Measurements from ENCODE around the gene SNRPA. TPM values are rescaled to one million over a fixed set of nuclear protein-coding genes. Genes with fewer than 3 reads are reported as not detected.
"Not testable (repeated sequence)": the region's sequence is repeated elsewhere in the genome, so short reads cannot be mapped to it uniquely, and the experiment has no call there.

The SNRPA gene
- polyA plus RNA-seq, 1 donor, result 57.2 TPM

DNA sequence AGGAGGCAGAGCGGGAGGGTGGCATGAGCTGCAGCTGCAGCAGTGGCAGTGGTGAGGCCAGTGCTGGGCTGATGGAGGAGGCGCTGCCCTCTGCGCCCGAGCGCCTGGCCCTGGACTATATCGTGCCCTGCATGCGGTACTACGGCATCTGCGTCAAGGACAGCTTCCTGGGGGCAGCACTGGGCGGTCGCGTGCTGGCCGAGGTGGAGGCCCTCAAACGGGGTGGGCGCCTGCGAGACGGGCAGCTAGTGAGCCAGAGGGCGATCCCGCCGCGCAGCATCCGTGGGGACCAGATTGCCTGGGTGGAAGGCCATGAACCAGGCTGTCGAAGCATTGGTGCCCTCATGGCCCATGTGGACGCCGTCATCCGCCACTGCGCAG is 50.0 kb downstream of the SNRPA start:
- DNase-seq (ENCODE audit: low read depth), result no peak

DNA sequence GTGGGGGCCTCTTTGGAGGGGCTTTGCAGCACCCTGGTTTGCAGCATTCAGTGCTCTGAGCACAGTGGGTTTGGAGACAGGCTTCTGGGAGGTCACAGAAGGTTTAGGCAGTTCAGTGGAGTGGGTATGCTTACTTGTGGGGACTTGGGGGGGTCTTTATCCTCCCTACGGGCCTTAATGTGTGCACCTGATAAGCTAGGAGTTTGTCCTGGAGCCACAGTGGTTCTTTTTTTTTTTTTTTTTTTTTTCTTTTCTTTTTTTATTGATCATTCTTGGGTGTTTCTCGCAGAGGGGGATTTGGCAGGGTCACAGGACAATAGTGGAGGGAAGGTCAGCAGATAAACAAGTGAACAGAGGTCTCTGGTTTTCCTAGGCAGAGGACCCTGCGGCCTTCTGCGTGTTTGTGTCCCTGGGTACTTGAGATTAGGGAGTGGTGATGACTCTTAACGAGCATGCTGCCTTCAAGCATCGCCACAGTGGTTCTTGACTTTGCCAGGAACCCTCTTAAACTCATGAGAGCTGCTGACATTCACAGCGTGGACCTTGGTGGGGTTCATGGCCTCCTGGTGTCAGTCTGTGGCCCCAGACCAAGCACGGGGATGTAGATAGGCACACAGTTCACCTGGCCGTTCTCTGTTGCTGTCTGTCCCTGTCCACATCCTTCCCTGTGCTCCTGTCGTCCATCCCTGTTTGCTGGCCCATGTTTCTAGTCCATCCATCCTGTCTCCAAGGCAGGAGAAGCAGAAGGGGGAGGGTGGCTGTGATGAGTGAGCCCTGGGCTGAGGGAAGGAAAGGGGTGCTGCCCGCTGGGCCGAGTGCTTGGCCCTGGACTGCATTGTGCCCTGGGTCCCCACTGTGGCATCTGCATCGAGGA is 50.7 kb downstream of the SNRPA start:
- DNase-seq (ENCODE audit: low read depth), result no peak

DNA sequence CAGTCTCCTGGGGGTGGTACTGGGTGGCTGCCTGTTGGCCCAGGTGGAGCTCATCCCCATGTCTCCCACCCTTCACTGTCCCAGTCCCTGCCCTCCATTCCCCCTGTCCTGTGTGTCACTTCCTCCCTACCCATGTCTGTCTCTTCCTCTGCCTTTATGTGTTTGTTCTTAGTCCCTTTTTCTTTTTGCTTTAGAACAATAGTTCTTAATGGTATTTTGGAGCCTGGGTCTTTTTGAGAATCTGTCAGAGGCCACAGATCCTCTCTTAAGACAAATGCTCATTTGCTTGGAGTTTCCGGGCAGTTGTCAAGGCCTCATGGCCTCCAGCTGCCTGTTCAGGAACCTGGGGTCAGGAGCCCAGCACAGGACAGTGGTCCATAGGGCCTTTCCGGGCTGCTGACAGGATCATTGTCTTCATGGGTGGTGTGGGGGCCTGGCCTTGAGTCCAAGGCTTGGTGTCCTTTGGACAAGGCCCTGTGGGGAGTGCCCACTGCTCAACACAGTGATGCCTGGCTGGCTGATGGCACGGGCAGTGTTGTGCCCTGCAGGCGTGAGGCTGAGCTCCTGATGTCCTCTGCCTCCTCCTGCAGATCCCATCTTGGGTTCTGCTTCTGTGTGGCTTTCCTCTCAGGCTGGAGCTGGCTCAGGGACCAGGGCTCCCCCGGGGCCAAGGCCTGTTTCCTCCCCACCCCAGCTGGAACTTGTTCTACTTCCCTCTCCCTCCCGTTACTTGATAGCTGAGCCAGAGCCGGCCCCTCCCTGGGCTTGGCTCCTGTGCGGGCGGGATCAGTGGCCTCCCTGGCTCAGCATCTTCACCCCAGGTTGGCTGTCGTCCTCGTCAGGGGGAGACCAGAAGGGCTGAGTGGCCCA is 51.5 kb downstream of the SNRPA start:
- DNase-seq (ENCODE audit: low read depth), result no peak

DNA sequence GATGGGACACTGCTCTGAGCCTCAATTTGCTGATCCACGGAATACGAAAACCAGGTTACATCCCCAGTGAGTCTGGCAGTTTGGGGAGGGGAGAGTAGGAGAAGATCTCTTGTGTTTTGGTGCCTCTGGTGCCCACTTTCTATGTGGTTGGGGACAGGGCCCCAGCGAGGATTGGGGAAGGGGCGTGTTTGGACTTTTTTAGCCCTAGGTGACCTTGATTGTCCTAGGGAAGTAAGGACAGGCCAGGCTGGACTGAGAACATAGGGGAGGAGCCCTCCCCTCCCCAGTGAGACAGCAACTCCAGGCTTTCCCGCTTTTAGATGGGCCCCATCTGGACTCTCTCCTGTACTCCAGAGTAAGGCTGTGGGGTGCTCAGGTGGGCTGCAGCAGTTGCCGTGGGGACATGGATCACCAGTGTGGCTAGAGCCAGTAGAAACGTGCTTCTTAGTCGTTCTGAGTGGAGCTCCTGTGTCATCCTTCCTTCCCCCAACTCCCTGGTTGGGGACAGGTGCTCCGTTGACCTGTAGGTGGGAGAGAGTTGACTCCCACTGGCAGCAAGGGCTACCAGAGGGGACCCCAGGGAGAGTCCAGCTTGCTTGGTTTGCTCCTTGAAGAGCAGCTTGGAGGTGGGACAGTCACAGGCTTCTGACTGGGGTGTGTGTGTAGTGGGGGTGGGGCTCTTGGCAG is 52.3 kb downstream of the SNRPA start:
- DNase-seq (ENCODE audit: low read depth), result no peak

DNA sequence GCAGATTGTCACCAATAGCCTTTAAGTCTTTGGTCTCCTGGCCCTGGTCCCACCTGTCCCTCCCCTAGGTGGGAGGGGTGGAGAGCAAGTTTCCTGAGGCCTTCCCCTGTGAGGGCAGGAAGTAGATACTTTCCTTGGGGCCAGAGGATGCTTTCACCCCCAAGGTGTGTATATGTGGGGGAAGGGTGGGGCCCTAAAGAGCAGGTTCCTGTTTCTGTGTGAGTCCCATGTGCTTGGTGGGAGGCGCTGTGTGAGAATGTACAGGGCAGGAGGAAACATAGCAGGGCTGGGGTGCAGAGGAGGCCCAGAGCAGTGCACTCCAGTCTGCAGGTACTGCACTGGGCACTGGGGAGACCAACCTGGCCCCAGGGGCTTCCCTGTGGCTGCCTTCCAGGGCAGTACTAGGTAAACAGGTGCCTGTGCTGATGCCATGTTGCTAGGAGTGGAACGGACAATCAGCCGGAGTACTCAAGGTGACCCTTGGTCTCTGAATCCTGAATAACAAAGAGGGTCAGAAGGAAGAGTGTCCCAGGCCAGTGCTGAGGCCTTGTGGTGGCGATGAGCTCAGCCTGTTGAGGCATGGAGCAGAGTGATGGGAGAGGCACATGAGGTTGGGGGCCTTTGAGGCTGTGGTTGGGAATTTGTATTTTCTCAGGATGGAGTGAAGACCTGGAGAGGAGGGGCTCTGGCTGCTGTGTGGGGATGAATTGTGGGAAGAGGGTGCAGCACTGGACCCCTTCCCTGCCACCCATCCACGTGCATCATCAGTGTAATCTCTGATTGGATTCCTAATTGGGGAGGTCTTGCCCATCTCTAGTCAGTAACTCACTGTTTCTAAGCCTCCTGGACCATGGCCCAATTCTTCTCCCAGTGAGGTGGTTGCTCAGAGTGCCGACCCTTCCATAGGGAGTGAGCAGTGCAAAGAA is 53.1 kb downstream of the SNRPA start:
- DNase-seq (ENCODE audit: low read depth), result no peak

DNA sequence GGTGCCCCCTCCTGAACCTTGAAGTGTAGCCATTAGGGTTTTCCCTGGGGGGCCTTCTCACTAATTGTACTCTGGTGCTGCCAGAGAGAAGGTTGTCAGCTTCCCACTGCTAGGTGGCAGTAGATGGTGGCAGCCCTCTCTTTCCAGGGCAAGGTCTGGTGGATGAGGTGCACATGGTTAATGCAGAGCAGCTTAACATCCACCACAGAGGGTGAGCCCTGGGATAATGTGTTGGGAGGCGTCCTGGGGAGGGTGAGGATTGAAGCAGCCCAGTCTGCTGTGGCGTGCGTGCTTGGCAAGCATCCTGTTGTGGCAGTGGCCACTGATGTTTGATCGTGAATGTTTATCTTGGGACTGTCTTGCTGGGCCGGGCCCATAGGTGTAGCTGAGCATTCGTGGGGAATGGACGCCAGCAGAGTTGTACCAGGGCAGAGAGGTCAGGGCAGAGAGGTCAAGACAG is 53.8 kb downstream of the SNRPA start:
- DNase-seq (ENCODE audit: low read depth), result no peak

DNA sequence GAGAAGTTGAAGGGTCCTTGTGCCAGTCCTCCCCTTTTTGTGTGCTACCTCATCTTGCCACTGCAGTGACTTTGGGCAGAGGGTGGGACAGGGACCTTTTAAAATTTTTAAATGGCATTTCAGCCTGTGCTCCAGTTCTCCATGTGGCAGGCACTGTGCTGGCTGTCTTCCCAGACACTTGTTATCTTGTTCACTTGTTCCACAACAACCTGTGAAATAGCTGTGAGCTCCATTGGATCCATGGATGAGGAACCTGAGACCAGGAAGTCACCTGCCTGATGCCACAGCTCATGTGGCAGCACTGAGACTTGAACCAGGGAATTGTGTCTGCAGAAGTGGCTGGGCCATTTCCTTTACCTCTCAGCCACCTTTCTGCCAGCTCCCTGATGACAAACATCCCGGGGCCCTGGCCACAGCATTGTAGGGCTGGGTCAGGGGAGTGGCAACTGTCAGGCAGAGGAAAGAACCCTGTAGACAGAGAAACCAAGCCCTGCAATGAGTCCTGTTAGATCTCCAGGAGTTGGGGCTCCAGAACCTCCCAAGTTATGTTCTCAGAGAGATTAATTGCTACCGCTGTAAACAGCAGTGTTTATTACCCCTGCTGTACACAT is 54.4 kb downstream of the SNRPA start:
- no peak for DNase-seq (ENCODE audit: low read depth)

DNA sequence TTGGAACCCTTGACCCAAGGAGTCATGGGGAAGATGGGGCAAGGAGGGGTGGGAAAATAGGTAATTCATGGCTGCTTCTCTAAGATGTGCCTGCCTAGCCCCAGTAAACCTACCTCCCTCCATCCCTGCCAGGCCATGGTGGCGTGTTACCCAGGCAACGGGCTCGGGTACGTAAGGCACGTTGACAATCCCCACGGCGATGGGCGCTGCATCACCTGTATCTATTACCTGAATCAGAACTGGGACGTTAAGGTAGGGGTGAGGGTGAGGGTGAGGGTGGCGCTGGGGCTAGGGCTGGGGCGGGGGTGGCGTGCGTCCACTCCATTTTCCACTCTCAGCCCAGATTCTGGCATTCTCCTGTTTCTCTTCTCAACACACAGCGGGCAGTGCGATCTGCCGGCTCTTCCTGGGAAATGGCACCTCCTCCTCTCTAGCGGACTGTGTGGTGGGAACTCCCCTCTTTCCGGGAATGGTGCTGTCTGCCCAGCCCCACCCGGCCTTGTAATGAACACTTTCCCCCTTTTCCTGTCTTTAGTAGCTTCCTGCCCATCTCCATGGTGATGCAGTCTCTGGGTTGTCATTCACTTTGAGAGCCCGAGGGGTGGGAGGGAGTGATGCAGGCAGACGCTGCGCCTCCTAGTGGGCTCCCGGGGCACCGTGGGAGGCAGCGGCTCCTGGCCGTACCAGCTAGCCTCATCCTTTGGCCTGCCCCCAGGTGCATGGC is 55.6 kb downstream of the SNRPA start:
- peak; percentile 60 for DNase-seq (ENCODE audit: low read depth)

DNA sequence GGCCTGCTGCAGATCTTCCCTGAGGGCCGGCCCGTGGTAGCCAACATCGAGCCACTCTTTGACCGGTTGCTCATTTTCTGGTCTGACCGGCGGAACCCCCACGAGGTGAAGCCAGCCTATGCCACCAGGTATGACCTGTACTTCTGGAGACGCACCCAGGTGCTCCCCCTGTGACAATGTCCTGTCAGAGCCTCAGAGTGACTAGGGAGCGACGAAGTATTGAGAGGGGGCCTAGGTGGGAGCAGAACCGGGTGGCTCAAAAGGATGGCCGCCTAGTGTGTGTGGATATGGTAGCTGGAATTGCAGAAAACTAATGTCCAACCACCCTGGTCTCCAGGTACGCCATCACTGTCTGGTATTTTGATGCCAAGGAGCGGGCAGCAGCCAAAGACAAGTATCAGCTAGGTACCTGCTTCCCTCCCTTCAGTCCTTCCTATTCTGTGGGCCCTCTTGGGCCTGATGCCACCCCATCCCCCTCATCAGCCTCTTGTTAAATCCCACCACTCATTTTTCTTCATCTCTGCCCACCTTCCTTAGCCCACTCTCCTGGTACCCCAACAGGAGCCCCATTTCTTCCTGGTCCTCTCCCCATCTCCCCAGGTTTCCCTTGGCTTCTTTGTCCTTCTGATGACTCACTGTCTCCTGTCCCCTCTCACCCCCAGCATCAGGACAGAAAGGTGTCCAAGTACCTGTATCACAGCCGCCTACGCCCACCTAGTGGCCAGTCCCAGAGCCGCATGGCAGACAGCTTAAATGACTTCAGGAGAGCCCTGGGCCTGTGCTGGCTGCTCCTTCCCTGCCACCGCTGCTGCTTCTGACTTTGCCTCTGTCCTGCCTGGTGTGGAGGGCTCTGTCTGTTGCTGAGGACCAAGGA is 56.4 kb downstream of the SNRPA start:
- no peak for DNase-seq (ENCODE audit: low read depth)

DNA sequence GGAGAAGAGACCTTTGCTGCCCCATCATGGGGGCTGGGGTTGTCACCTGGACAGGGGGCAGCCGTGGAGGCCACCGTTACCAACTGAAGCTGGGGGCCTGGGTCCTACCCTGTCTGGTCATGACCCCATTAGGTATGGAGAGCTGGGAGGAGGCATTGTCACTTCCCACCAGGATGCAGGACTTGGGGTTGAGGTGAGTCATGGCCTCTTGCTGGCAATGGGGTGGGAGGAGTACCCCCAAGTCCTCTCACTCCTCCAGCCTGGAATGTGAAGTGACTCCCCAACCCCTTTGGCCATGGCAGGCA is 57.0 kb downstream of the SNRPA start:
- DNase-seq (ENCODE audit: low read depth), result no peak

DNA sequence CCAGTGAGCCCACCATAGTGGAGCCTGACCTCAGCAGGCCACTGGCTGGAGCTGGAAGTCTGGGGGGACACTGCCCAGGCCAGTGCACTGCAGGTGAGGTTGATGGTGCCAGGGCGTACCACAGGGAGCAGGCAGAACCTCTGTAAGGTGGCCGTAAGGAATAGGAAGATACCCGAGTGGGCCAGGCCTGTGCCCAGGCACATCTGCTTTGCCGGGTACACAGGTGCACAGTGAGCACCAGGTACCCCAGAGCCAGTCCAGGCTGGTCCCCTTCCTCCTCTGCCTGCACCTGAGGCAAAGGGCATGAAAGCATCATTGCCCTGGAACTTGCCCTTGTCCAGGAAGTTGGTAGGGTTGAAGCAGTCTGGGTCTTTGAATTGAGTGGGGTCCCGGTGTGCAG is 57.5 kb downstream of the SNRPA start:
- no peak for DNase-seq (ENCODE audit: low read depth)

DNA sequence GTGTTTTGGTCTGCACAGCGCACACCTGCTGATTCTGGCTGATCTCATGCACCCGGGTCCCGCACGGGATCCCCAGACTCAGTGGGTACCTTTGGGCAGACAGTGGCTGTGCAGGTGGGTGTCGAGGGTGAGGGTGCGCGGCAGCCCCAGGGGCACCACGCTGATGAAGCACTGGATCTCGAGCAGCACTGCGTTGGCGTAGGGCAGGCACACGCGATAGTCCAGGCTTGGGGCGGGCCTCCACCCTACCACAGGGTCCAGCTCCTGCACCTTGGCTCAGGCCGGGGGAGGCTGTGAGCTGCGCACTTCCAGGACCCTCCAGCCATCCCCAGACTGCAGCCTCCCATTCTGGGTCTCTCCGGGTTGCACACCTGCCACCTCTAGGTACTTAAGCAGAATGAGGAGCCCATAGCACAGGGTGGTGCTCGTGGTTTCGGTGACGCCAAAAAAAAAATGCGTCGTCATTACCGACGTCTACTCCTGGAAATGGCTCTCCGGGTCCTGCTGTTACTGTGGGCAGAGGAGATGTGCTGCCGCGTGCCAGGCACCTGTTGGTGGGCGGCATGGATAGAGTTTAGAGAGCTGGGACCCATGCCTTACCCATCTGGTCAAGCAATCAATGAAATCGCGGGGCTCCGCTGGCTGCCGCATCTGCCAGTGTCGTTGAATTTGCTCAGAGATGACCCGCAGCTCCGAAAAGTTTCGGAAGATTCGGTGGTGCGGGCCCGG is 58.5 kb downstream of the SNRPA start:
- no peak for DNase-seq (ENCODE audit: low read depth)

DNA sequence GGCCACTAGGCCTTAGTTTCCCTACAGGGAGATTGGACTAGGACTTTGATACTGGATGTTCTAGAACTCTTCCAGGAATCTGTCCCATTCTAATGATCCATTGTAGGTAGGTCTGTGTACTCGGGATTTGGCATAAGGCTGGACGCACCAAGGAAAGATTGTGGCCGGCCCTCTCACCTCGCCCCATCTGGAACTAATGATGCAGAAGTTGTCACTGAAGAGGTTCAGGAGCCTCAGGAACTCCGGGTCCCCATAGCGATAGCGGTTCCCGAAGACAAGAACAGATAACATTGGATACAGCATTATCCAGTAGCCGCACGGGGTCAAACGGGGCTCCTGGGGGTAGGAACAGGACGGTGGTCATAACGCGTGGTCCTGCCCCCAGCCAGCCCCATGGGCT is 59.2 kb downstream of the SNRPA start:
- no peak for DNase-seq (ENCODE audit: low read depth)

DNA sequence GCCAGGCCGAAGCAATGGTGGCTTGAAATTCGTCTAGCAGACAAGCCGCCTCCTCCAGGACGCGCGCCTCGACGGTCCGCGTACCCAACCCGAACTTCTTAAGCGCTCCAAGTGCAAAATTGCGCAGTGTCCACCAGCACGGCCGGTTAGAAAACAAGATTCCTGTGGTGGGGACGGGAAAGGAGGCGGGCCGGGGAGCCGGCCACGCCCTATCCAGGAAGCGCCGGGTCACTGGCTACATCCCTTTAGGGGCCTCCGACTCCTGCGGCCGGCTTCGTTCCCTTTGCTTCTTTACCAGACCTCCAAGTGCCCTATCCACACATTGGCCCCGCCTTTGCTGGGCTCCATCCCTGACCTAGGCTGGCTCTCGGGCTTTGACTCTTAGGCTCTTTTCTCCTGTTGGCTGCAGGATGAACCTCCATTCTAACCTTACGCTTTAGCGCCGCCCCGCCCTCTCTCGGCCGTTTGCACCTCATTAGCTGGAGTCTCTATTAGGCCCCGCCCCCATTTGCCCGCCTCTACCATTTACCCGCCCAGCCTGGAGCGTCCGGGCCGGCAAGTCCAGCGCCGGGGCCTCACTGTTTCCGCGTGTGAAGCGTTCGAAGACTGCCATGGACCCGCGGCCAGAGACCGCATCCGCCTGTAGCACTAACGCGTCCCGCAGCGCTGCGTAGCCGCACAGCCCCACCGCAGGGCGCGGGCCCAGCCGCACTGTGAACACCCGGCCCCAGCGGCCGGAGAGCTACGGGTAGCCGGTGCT is 59.8 kb downstream of the SNRPA start:
- not testable (repeated sequence) for DNase-seq (ENCODE audit: low read depth)

DNA sequence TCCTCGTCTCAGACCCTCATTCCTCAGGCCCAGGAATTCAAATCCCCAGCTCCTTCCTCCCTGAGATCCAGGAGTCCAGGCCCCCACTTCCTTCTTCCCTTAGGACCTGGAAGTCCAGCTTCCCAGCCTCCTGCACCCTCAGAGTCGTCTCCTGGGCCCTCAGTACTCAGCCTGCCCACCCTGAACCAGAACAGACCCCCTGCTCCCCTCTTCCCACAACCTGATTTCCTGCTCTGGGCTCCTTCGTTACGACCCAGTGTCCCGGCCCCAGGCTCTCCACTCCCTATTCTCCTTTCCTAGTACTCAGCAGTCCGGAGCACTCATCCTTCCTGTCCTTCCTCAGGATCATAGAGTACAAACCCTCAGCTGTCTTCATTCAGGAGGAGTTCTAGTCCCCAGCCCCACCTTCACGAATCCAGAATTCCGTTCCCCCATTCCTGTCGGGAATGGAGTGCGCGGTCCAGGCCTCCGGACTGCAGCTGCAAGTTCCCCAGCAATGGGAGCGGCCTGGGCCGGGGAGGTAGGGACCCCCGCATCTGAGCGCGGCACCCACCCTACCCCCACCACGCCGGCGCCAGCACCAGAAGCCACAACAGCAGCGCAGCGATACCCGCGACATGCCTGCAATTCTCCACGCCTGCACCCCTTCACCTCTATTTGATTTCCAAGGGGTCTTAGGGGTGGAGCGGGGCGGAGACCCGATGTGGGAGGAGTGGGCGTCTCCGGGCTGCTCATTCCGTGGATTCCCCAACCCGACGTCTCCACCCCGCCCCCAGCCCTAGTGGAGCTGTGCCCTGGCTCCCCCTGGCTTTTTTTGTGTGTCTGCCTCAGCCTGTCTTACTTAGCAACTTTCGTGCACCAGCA is 60.7 kb downstream of the SNRPA start:
- no peak for DNase-seq (ENCODE audit: low read depth)

DNA sequence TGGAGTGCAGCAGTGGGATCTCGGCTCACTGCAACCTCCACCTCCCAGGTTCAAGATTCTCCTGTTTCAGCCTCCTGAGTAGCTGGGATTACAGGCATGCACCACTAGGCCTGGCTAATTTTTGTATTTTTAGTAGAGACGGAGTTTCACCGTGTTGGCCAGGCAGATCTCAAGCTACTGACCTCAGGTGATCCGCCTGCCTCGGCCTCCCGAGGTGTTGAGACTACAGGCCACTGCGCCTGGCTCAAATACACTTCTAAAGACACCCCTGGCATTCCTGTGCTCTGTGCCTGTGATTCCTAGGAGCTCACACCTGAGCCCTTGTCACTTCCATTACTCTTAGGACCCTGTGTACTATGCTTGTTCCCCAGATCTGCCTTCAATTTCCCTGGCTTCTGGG is 61.6 kb downstream of the SNRPA start:
- not testable (repeated sequence) for DNase-seq (ENCODE audit: low read depth)

DNA sequence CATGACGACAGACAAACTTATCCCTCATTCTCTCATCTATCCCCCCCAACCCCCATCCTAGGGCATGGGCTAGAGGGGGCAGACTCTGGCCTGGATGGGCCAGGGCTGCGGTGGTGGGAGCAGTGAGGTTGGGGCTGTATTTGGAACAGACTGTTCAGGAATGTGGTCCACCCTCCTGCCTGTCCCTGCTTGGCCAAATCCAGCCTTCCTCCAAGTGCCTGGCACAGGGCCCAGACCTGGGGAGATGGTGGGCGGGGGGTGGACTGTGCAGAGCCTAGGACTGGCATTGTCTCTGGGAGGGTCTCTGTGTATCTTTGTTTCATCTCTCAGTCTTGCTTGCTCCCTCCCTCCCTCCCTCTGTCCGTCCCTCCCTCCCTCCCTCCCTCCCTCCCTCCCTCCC is 62.2 kb downstream of the SNRPA start:
- no peak for DNase-seq (ENCODE audit: low read depth)
